KOPT-K1 (cell line): ENCODE measurements around the gene GRIN2A.

Source experiments
- H3K27ac ChIP-seq: fragments of 200-600 bp; sonication (generic); 2 replicates; pipeline ENCODE4 v1.5.1; 2016; ENCODE audit warnings: antibody characterized with exemption, mild to moderate bottlenecking, low read depth, low read length; ENCODE audit not compliant: poor library complexity, severe bottlenecking
- H3K36me3 ChIP-seq: fragments of 200-600 bp; sonication (generic); 2 replicates; pipeline ENCODE4 v1.5.1; 2017; ENCODE audit warnings: antibody characterized with exemption, mild to moderate bottlenecking, low read length, moderate library complexity; ENCODE audit not compliant: insufficient read depth
- H3K9me3 ChIP-seq: fragments of 200-600 bp; sonication (generic); 2 replicates; pipeline ENCODE4 v1.5.1; 2017; ENCODE audit warnings: antibody characterized with exemption, low read length, mild to moderate bottlenecking; ENCODE audit not compliant: insufficient read depth, poor library complexity, severe bottlenecking

The GRIN2A gene

DNA sequence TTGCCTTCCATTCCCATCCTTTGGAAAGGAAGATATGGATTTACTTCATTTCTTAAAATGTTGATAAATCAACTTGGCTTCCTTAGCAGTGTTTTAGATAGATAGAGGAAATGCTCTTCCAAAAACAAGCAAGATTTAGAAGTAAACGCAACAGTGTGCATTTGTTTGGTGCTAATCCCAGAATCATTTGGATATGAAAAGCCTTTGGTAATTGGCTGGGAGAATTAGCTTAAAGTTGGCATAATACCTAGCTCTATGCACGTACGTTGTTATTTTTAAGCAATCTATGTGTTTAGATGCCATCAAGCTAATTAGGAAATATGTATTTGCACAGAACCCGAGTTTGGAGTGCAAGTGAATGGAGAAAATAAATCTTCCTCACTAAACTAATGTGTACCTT lies 415.3 kb downstream of the GRIN2A start:
- Histone ChIP-seq H3K27ac (no peak overlapping the region), H3K9me3 (no peaks in the 10 kb centered on the region), H3K36me3 (no peaks in the 10 kb centered on the region)

DNA sequence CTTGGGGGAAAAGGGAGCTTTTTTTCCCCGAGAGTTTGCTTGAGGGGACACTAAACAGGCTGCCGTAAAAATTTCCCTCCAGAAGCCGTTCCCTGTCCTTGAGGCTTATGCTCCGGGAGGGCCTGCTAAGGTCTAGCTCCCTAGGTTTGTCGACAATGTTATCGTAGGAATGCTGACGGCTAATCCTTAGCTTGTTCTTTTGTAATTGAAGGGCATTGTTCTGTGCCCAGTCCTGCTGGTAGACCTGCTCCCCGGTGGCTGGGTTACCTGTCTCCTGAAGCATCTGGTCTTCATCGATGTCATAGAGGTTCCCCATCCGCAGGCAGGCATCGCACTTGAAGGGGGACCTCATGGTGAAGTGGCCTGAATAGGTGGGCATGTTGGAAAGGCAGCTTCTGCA lies 418.7 kb downstream of the GRIN2A start:
- no peaks in the 10 kb centered on the region for H3K9me3 ChIP-seq
- no peaks in the 10 kb centered on the region for H3K36me3 ChIP-seq
- H3K27ac ChIP-seq, result no peak overlapping the region

DNA sequence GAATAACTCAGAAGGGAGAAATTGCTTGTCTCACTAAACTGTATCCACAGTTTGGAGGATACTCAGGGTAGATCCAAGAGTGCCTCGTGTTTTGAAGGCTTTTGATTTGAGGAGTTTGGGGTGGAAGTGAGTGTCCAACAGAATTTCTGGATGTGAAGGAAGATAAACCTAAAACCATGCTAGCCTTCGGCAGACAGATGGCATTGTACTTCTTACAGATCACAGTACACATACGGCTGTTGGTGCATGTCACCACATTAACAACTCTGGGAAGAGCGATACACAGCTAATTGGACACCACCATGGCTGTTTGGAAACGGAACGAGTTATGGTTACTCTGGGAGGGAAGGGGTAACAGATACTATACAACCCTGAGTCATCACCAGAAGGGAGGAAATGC lies 420.4 kb downstream of the GRIN2A start:
- Histone ChIP-seq H3K9me3 (no peaks in the 10 kb centered on the region), H3K36me3 (no peaks in the 10 kb centered on the region), H3K27ac (no peak overlapping the region)

DNA sequence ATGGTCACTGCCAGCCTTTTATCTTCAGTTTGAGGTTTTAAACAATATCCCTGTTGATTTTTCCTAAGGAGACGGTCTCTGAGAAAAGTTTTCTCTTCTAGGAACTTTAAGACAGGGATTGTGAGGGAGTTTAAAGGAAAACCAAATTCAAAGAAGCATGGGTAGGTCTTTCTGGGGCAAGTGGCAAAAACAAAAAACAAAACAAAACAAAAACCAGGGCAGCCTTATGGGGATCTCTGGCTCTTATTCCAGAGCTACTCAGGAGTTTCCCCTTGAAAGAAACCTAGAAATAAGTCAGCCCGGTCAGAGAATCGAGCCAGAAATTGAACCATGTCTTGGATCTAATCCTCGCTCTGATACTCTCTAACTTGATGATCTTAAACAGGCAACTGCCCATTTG lies 424.5 kb downstream of the GRIN2A start:
- Histone ChIP-seq H3K36me3 (no peaks in the 10 kb centered on the region), H3K27ac (no peak overlapping the region), H3K9me3 (no peaks in the 10 kb centered on the region)

DNA sequence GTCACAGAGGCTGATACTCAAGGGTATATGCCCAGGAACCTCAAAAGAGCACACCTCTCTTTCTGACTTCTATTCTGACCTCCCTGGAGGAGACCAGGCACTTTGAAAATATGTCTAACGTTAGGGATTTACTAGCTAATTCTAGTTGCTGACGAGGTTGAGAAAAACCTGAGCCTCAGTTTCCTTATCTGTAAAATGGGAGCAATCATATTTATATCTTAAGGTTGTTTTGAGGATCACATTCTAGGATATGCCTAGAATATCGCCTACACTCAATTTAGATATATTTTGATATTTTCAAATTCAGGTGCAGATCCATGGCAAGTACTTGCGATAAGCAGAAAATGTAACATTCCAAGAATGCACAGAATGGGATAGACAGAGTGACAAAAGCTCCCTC lies 425.8 kb downstream of the GRIN2A start:
- Histone ChIP-seq H3K9me3 (no peaks in the 10 kb centered on the region), H3K27ac (no peak overlapping the region), H3K36me3 (no peaks in the 10 kb centered on the region)

DNA sequence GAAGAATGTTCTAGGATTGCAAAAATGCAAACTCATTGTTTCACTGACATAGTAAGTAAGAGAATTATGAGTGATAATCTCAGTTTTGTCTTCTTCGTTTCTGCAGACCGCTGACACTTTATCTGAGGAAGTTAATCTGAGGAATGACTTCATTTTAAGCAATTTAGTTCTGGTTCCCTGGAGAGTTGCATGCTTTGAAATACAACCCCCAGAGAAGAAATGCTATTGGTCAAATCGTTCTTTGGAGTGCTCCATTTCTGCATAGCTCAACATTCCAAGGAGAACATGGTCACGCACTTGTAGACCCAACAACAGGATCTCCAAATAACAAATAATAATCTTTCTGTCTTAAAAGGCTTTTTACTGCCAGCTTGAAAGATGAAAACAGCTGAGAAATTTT lies 427.1 kb downstream of the GRIN2A start:
- Histone ChIP-seq H3K9me3 (no peaks in the 10 kb centered on the region), H3K27ac (no peak overlapping the region), H3K36me3 (no peaks in the 10 kb centered on the region)

DNA sequence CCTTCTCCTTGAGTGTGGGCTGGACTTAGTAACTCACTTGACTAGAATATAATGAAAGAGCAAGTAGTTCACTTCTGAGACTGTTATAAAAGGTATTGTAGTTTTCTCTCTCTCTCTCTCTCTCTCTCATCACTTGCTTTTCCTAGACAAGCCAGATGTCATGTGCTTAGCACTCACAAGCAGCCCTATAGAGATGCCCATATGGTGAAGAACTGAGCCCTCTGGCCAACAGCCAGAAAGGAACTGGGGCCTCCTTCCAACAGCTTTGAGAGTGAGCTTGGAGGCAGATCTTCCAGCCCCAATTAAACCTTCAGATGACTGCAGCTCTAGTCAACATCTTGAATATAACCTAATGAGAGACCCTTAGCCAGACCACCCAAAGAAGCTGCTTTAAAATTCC lies 440.5 kb downstream of the GRIN2A start:
- H3K27ac ChIP-seq, result no peak overlapping the region
- no peaks in the 10 kb centered on the region for H3K36me3 ChIP-seq
- H3K9me3 ChIP-seq, result no peaks in the 10 kb centered on the region

DNA sequence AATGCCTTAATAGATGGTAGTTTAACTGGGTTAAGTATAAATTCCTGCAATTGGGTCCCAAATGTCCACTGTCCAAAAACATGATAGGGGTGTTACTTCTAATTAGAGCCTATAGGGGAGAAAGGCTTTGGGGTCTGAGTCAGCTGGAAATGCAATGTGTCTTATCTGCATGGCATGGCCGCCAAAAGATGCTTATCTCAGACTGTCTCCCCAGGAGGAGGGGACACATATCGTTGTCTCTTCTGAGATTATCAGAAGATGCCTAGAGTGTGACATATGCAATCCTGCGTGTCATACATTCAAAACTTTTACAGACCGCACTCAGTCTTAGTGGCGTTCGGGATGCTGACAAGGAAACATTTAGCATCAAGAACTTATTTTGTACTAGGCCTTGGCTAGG lies 442.9 kb downstream of the GRIN2A start:
- H3K9me3 ChIP-seq, result no peaks in the 10 kb centered on the region

DNA sequence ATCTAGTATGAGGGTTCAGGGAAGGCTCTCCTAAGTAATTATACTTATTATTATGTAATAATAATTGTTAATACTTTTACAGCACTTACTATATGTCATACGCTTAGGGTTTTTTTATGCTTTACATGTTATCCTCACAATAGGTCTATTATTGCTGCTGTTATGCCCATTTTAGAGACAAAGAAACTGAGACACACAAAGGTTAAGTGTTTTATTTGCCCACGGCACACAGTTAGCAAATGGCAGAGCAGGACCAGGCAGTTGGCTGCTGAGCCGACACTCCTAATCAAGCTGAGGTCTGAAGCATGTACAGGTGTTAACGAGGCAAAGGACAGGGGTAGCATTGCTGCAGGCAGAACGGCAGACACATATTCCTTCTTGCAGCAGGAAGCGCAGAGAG lies 443.5 kb downstream of the GRIN2A start:
- Histone ChIP-seq H3K9me3 (no peaks in the 10 kb centered on the region), H3K27ac (no peak overlapping the region), H3K36me3 (no peaks in the 10 kb centered on the region)

More for the DNA sequence above, 442.9 kb downstream of the GRIN2A start:
- no peaks in the 10 kb centered on the region for H3K36me3 ChIP-seq
- H3K27ac ChIP-seq, result no peak overlapping the region

DNA sequence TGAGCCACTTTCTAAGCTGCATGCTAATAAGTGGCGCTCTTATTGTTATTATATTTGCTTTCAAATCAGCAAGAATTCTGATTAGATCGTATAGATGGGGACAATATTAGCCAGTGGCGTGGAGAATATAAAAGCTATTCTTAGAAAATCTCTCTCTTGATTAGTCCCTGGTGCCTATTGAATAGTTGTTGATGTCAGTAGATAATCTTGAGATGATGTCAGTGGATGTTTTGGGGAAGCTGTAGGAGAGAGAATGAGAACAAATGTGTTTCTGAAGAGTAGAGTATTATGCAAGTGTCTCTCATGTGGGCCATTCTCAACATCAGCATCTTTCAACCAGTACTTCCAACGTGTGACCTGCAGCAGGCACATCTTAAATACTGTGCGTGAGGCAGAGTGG lies 445.7 kb downstream of the GRIN2A start:
- Histone ChIP-seq H3K27ac (no peak overlapping the region), H3K36me3 (no peaks in the 10 kb centered on the region), H3K9me3 (no peaks in the 10 kb centered on the region)

DNA sequence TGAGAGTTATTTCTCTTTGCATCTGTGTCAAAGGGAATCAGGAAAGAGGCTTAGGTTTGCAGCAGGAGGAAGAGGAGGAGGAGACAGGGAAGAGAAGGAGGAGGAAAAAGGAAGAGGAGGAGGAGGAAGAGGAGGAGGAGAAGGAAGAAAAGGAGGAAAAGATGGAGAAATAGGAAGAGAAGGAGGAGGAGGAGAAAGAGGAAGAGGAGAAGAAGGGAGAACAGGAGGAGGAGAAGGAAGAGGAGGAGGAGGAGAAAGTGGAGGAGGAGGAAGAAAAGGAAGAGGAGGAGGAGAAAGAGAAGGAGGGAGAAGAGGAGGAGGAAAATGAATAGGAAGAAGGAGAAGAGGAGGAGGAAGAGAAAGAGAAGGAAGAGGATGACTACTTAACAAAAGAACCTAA lies 459.1 kb downstream of the GRIN2A start:
- Histone ChIP-seq H3K36me3 (no peaks in the 10 kb centered on the region), H3K27ac (no peak overlapping the region), H3K9me3 (no peaks in the 10 kb centered on the region)

DNA sequence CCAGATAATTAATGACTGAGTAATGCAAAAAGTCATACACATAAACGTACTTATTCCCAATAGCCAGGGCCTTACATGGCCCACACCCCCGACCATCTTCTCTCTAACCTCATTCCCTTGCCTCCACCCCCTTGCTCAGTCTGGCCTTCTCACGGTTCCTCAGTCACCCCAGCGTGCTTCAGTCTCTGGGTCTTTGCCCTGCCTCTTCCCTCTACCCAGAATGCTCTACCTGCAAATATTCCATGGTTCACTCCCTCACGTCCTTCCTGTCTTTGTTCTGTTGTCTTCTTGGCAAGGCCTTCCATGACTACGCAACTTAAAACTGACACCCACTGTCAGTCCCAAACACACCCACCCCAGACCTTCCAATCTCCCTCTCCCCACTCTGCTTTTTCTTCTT lies 468.3 kb downstream of the GRIN2A start:
- no peaks in the 10 kb centered on the region for H3K36me3 ChIP-seq
- no peak overlapping the region for H3K27ac ChIP-seq
- no peaks in the 10 kb centered on the region for H3K9me3 ChIP-seq

DNA sequence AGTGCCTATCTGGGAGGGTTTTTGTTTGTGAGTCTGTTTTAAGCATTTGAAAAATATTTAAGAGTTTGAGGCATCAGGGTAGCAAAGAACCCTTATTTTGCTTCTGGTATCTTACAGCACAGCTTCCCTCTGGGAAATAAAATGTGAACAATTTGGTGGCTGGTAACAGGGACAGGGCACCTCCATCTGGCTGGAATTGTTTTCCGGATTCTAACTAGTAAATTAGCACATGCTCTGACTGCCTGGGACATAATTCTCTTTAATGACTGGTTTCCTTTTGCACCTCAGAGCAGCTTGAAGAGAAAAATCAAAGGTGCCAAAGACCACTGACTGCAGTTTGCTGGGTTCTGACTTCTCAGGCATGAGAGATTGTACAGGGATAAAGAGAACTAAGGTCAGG lies 469.1 kb downstream of the GRIN2A start:
- Histone ChIP-seq H3K36me3 (no peaks in the 10 kb centered on the region), H3K9me3 (no peaks in the 10 kb centered on the region), H3K27ac (no peak overlapping the region)

DNA sequence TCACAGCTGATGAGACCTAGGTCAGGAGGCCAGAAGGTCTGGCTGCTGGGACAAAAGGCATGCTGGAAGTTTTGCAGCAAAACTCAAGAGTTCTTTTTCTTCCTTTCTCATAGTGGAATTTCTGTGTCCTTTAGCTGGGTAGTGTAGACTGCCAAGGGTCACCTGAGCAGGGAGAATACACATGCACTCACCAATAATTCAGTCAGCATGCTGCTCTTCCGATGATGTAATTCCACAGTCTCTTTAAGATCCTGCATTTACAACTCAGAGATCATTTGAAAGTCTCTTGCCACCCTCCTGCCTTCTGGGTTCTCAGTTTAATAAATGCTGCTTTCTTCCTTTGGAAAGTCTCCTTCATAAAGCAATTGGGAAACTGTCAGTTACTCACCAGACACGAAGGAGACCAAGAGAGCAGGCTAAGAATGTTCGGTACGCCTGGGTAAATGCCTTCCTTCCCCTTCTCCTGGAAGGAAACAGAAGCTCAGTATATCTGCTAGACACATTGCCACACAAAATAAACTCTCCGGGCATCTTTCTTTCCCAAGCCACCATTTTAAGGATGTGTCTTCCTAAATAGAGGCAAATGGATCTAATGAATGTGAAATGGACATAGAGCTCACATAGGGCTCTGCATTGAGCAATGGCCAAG lies 473.1 kb downstream of the GRIN2A start:
- Histone ChIP-seq H3K27ac (no peak overlapping the region), H3K9me3 (no peaks in the 10 kb centered on the region), H3K36me3 (no peaks in the 10 kb centered on the region)

DNA sequence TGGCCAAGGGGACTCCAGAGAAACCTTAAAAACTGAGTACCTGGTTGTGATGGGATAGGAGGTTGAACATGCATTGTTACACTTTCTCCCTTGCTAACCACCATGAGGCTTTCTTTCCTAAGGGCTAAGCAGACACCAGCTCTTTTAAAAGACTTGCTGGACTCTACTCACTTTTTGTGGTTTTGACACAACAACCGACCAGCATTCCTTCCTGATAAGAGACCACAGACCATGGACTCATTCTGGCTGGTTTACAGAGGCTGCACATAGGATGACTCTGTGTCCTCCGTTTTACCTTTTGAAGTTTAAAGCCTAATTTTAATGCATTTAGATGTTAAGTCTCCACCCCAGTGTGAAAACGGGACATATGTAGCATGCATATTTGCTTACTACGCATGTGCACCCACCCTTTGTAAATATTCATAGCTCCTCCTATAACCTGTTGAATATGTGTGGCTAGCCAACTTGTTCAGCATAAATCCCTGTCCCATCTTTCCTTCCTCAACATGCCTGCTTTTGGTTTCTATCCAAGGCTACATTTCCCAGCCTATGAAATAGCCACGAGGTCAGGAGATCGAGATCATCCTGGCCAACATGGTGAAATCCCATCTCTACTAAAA lies 475.9 kb downstream of the GRIN2A start:
- H3K27ac ChIP-seq, result no peak overlapping the region
- no peaks in the 10 kb centered on the region for H3K9me3 ChIP-seq
- no peaks in the 10 kb centered on the region for H3K36me3 ChIP-seq

DNA sequence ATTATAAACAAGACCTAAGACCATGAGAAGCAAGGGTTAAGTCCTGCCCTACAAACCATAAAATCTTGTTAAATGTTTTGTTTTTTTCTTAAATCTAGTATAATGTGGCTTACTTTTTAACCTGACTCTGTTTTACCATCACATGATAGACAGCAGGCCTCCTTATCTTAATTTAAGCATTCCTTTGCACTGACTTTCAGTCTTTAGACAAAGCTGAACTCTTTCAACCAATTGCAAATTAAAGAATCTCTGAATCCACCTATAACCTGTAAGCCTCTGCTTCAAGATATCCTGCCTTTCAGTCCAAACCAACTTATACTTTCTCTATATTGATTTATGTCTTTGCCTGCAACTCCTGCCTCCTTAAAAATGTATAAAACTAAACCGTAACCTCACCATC lies 478.5 kb downstream of the GRIN2A start:
- Histone ChIP-seq H3K36me3 (no peaks in the 10 kb centered on the region), H3K9me3 (no peaks in the 10 kb centered on the region), H3K27ac (no peak overlapping the region)
